Endothelial cell of umbilical vein (primary cell): ENCODE measurements around the gene QRFP. TPM values are rescaled to one million over a fixed set of nuclear protein-coding genes. Genes with fewer than 3 reads are reported as not detected.

ENCODE experiments used
- BruUV-seq: library from RNA; stranded (reverse); fragments of 400-500 nt; replicated peaks from 2 replicates; lab custom pipeline; 2021; lab: Mats Ljungman, UMichigan
- CTCF ChIA-PET: fragments of 300-600, 350-600 bp; sonication (Branson Sonifier 250); formaldehyde crosslinking; loops from one replicate; lab custom pipeline; 2021; ENCODE audit warnings: antibody characterized with exemption, inconsistent platforms; lab: Charles Lee
- POLR2A ChIA-PET: fragments of 300-600, 350-600 bp; sonication (Branson Sonifier 250); formaldehyde crosslinking; loops from one replicate; lab custom pipeline; 2021; ENCODE audit warnings: antibody characterized with exemption, inconsistent platforms; lab: Charles Lee
- DNase-seq: peaks from one replicate; pipeline ENCODE4 v3.0.0-alpha.2; 2011; ENCODE audit warnings: low read depth, low spot score
- FAIRE-seq: peaks from 2 replicates; lab custom pipeline; 2011; peaks lifted over from hg19 to GRCh38; lab: Jason Lieb, UNC
- H2AFZ ChIP-seq: 2 replicates; pipeline ENCODE4 v1.6.0; 2012; ENCODE audit warnings: low read depth, low read length, control low read depth, inconsistent platforms
- H3K27ac ChIP-seq: 2 replicates; pipeline ENCODE4 v1.5.1; 2011; ENCODE audit warnings: low read depth, mild to moderate bottlenecking, control low read depth, low read length, moderate library complexity; ENCODE audit not compliant: insufficient read depth
- H3K27me3 ChIP-seq, 2 experiments: 2 replicates each; pipeline versions ENCODE4 v1.6.0 to v1.6.1; 2011; ENCODE audit warnings: low read length in 2 of 2, mixed read lengths in 1 of 2; ENCODE audit not compliant: control insufficient read depth in 2 of 2, insufficient read depth in 2 of 2
- H3K36me3 ChIP-seq, 2 experiments: 2 replicates in 1 of 2; 3 replicates in 1 of 2; pipeline ENCODE4 v1.5.1; 2011; ENCODE audit warnings: low read length in 2 of 2, mild to moderate bottlenecking in 1 of 2, moderate library complexity in 1 of 2; ENCODE audit not compliant: control insufficient read depth in 2 of 2, insufficient read depth in 2 of 2; ENCODE audit errors: extremely low read depth in 1 of 2
- H3K4me1 ChIP-seq: 3 replicates; pipeline ENCODE4 v1.5.1; 2011; ENCODE audit warnings: mild to moderate bottlenecking, low read length; ENCODE audit not compliant: control insufficient read depth, insufficient read depth; ENCODE audit errors: extremely low read depth
- H3K4me2 ChIP-seq: 2 replicates; pipeline ENCODE4 v1.6.1; 2011; ENCODE audit warnings: low read length, control low read depth, mixed read lengths; ENCODE audit not compliant: insufficient read depth
- H3K4me3 ChIP-seq, 3 experiments: fragments of 200-600 bp in 1 of 3; sonication (generic), shearing (Covaris generic) in 1 of 3; replicated peaks in 1 of 3; 2 replicates each; pipeline ENCODE4 v1.5.1; 2011 to 2016; ENCODE audit warnings: control low read depth in 3 of 3, low read length in 3 of 3, mild to moderate bottlenecking in 2 of 3, inconsistent platforms in 1 of 3, low read depth in 1 of 3, moderate library complexity in 1 of 3; ENCODE audit not compliant: insufficient read depth in 1 of 3
- H3K79me2 ChIP-seq: 2 replicates; pipeline ENCODE4 v1.6.0; 2012; ENCODE audit warnings: low read length, inconsistent platforms; ENCODE audit not compliant: control insufficient read depth, insufficient read depth
- H3K9ac ChIP-seq: replicated peaks from 2 replicates; pipeline ENCODE3; 2011; ENCODE audit warnings: low read length, control low read depth; ENCODE audit not compliant: insufficient read depth; ENCODE audit errors: extremely low read depth
- H3K9me1 ChIP-seq: replicated peaks from 3 replicates; pipeline ENCODE4 v1.6.0; 2011; ENCODE audit warnings: mild to moderate bottlenecking, low read length; ENCODE audit not compliant: control insufficient read depth, insufficient read depth; ENCODE audit errors: extremely low read depth
- H3K9me3 ChIP-seq: replicated peaks from 2 replicates; pipeline ENCODE4 v1.5.1; 2012; ENCODE audit warnings: low read length, inconsistent platforms; ENCODE audit not compliant: control insufficient read depth, insufficient read depth
- H4K20me1 ChIP-seq: replicated peaks from 2 replicates; pipeline ENCODE3; 2011; ENCODE audit warnings: mild to moderate bottlenecking, low read length; ENCODE audit not compliant: control insufficient read depth, insufficient read depth; ENCODE audit errors: extremely low read depth
- EZH2 ChIP-seq: IDR thresholded peaks from 2 replicates; pipeline ENCODE4 v1.6.1; 2012; ENCODE audit warnings: borderline replicate concordance, low read depth, mild to moderate bottlenecking, moderate library complexity, low read length, inconsistent platforms; ENCODE audit not compliant: severe bottlenecking
- FOS ChIP-seq: IDR thresholded peaks from 2 replicates; pipeline ENCODE4 v1.6.1; 2011; ENCODE audit warnings: mild to moderate bottlenecking, low read length, moderate library complexity, borderline replicate concordance; ENCODE audit not compliant: insufficient read depth
- GATA2 ChIP-seq: IDR thresholded peaks from 2 replicates; pipeline ENCODE4 v1.7.0; 2011; ENCODE audit warnings: low read depth, mild to moderate bottlenecking, moderate library complexity, mixed read lengths, low read length; ENCODE audit not compliant: insufficient read length, insufficient read depth
- JUN ChIP-seq: IDR thresholded peaks from 2 replicates; pipeline ENCODE4 v1.6.1; 2011; ENCODE audit warnings: borderline replicate concordance, low read depth; ENCODE audit not compliant: insufficient read length, insufficient read depth
- MYC ChIP-seq: IDR thresholded peaks from one replicate; pipeline ENCODE4 v1.6.1; 2011; ENCODE audit warnings: mild to moderate bottlenecking, low read depth, low read length
- POLR2A ChIP-seq: IDR thresholded peaks from 2 replicates; pipeline ENCODE4 v1.6.1; 2012; ENCODE audit warnings: low read depth, mild to moderate bottlenecking, control low read depth, low read length
- POLR2AphosphoS5 ChIP-seq: IDR thresholded peaks from 2 replicates; pipeline ENCODE4 v1.6.1; 2012; ENCODE audit warnings: low read depth, mild to moderate bottlenecking, control low read depth, low read length, moderate library complexity; ENCODE audit not compliant: insufficient read depth
- dilution Hi-C: fragments of 300-500 bp; cut with MboI; formaldehyde crosslinking; loops from one replicate; pipeline ENCODE4 v1.15.0; 2019; ENCODE audit warnings: low sequenced_read_pairs; ENCODE audit not compliant: extremely low pct_ligation_motif_present
- intact Hi-C: fragments of 100-400 bp; cut with micrococcal nuclease; formaldehyde crosslinking; loops from one replicate; pipeline ENCODE4 v1.10.0; 2022
- polyA plus RNA-seq, 4 experiments: library from polyadenylated mRNA; depleted of rRNA in 3 of 4; stranded (reverse) in 3 of 4; unstranded in 1 of 4; fragments of >200 nt; gene quantifications; 2 replicates each; pipeline versions ENCODE4 v1.2.1 to v1.2.3, GENCODE V29; 2011 to 2012; ENCODE audit warnings: missing spikeins in 1 of 4
- total RNA-seq: library from RNA; stranded (reverse); gene quantifications from 2 replicates; pipeline ENCODE4 v1.2.3, GENCODE V29; 2021
- TF ChIP-seq, protein P1 (sequence below), 2 donors: IDR thresholded peaks; 1 replicate in 1 of 2; 2 replicates in 1 of 2; pipeline ENCODE4 v1.5.1; 2011; ENCODE audit warnings: low read length in 2 of 2, mild to moderate bottlenecking in 2 of 2, moderate library complexity in 2 of 2, control low read depth in 1 of 2, inconsistent platforms in 1 of 2, low read depth in 1 of 2; ENCODE audit not compliant: insufficient read depth in 1 of 2; ENCODE audit errors: extremely low read depth in 1 of 2
- TF ChIP-seq, protein P2 (sequence below): IDR thresholded peaks from 2 replicates; pipeline ENCODE4 v1.6.1; 2011; ENCODE audit not compliant: insufficient read depth, insufficient read length

The QRFP gene
- total and polyA plus RNA-seq, 2 donors (not counting 3 experiments of a cell fraction or from before 2014, with no cell fraction given), result not detected

DNA sequence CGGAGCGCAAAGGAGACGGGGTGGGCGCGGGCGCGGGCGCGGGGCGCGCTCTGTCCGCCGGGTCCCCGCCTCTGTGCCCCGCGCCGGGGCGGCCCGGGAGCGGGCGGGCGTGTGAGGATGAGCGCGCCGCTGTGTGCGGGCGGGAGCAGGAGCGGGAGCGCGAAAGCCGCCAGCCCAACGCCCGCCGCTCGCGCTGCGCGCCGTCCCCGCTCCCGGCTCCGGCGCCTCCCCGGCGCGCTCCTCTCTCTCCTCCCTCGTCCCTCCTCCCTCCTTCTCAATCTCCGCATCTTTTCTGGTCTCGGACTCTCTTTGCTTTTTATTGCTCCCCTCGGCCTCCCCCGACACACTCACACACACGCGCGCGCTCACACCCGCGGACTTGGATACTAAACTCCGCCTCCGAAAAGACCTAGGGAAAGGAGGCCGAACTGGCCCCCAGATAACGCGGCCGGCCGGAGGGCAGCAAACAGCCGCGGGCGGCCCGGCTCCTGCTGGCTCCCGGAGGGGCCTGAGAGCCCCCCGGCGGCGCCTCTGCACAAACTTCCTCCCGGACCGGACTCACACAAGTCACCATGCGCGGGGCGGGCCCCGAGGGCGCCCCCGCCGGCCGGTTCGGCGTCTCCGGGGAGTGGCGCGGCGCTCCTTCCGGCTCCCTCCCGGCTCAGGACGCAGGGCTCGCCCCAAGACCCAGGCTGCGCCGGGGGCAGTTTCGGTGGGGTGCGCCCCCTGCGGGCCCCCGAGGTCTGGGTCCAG lies 42.2 kb upstream of the QRFP start, which contains the start of gene FIBCD1:
Gene FIBCD1 (minus strand): TSS at position 596 of the 753 bp plus-strand sequence. CDS start 640 bp downstream, outside the sequence.
- peak within 1 kb of the TSS; percentile 26 to 69 (median 37) for H3K4me3 ChIP-seq
- no peaks in the 10 kb centered on the region for H3K79me2 ChIP-seq
- no peak within 1 kb of the TSS for H3K9ac ChIP-seq
- no peaks in the 10 kb centered on the region for H4K20me1 ChIP-seq
- dilution Hi-C loops (no loop called here), intact Hi-C loops (loop anchor here (1.0 kb wide), 1 partner anchor 23 kb away; no protein-coding TSS in a partner anchor)
- TF ChIP-seq GATA2, result no peak
- peak; percentile 13 for TF ChIP-seq POLR2AphosphoS5
- TF ChIP-seq, protein P1, sequence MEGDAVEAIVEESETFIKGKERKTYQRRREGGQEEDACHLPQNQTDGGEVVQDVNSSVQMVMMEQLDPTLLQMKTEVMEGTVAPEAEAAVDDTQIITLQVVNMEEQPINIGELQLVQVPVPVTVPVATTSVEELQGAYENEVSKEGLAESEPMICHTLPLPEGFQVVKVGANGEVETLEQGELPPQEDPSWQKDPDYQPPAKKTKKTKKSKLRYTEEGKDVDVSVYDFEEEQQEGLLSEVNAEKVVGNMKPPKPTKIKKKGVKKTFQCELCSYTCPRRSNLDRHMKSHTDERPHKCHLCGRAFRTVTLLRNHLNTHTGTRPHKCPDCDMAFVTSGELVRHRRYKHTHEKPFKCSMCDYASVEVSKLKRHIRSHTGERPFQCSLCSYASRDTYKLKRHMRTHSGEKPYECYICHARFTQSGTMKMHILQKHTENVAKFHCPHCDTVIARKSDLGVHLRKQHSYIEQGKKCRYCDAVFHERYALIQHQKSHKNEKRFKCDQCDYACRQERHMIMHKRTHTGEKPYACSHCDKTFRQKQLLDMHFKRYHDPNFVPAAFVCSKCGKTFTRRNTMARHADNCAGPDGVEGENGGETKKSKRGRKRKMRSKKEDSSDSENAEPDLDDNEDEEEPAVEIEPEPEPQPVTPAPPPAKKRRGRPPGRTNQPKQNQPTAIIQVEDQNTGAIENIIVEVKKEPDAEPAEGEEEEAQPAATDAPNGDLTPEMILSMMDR (IDR thresholded peaks at IDR 0.05; ENCODE audit: extremely low read depth in 1 of 2, insufficient read depth in 1 of 2, low read depth in 1 of 2, low read length in 2 of 2), result peak; percentile 17 to 20
- peak; percentile 56 for TF ChIP-seq EZH2
- no peak for TF ChIP-seq JUN
- no peak for TF ChIP-seq MYC
- TF ChIP-seq, protein P2, sequence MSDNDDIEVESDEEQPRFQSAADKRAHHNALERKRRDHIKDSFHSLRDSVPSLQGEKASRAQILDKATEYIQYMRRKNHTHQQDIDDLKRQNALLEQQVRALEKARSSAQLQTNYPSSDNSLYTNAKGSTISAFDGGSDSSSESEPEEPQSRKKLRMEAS, result no peak
- TF ChIP-seq POLR2A, result no peak
- TF ChIP-seq FOS, result no peak
- BruUV-seq, result no TSS peak
- no peak within 1 kb of the TSS for H3K27ac ChIP-seq
- peaks cover 24 to 35% of the 10 kb centered on the region in 2 experiments for H3K27me3 ChIP-seq
- H3K4me2 ChIP-seq, result peak within 1 kb of the TSS; percentile 30
- POLR2A ChIA-PET, result no interaction called here
- H3K9me1 ChIP-seq, result no peaks in the 10 kb centered on the region
- no peaks in the 10 kb centered on the region for H3K36me3 ChIP-seq
- CTCF ChIA-PET, result interaction anchor here (0.8 to 1.1 kb wide), 7 partner anchors 13 to 232 kb away, joined by 3 to 13 read pairs (median 3); no protein-coding TSS in a partner anchor
- DNase-seq, result peak; percentile 13
- no peaks in the 10 kb centered on the region for H3K9me3 ChIP-seq
- FAIRE-seq, result no peak
- peaks cover 3% of the 10 kb centered on the region for H3K4me1 ChIP-seq
- peak within 1 kb of the TSS; percentile 47 for H2AFZ ChIP-seq
